Measurements from ENCODE around the gene DNAJC5G.
"Not testable (repeated sequence)": the region's sequence is repeated elsewhere in the genome, so short reads cannot be mapped to it uniquely, and the experiment has no call there.

DNAJC5G gene

DNA sequence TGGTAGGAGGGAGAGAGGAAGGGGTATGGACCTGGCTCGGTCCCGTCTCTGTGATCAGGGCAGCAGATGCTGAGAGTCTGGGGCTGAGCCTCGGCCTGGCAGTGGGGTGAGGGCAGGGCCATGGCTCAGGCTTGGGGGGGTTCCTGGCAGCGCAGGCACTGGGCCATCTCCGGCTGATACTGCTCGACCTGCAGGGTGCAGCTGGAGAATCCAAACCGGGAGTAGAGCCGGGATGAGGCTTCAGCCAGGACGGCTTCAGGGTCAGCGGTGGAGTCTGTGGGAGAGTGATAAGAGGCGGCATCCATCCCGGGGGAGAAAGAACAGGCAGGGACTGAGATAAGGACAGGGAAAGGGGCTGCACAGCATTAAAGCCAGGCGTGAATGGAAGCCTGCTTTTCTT lies 20.0 kb upstream of the DNAJC5G start:
- no peak for DNase-seq

DNA sequence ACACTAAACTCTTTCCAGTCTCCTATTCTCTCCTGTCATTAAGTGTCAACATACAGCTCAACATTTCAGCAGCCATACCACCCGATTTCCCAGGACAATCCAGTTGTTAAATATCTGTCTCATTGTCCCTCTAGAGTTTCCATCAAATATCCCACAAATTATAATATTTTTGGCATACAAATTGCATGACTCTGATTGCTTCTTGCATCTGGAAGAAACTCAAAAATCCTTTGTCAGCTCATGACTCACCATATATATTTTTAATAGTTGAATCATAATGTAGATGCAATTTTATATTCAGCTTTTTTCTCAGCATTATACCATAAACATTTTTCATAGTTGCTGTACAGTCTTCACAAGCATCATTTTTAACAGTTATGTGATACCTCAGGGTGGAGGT lies 19.6 kb upstream of the DNAJC5G start:
- no peak for DNase-seq

DNA sequence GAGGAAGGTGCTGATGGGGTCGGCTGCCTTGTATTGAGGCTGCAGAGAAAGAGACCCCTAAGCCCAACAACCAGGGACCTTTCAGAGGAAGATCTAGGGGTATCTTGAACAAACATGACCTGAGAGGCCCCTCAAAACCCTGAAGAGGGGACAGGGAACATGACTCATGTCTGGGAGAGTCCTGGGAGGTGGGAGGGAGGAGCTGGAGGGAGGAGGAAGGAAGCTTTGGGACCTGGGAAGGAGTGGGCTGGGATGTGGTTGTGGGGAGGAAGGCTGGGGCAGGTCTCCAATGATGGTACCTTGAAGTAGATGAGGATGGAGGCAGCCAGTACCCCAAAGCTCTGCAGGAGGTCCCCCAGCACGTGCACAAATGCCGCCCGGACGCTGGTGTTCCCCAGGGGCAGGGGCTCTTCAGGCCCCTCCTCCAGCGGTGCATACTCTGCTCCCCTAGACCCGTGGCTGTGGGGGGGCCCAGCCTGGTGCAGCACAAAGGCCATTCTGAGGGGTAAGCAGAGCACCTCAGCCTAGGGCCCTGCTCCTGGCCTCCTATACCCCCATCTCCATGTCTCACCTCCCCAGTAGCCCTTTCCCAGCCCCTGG lies 18.3 kb upstream of the DNAJC5G start:
- DNase-seq: no peak

DNA sequence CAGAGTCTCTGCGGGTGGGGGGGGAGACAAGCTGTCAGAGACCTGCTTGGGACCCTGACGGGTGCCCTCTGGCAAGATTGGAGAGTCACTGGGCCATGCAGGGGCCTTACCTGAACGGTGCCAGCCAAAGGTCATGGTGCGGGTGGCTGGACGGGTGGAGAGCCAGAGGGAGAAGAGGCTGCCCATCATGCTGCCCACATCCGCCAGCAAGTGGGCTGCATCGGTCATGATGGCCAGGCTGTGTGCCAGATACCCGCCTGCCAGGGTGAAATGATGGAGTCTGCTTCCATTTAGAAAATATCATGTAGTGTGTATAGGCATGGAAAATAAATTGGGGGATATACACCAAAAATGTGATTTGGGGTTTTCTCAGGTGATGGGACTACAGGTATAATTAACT lies 17.2 kb upstream of the DNAJC5G start:
- no peak for DNase-seq

DNA sequence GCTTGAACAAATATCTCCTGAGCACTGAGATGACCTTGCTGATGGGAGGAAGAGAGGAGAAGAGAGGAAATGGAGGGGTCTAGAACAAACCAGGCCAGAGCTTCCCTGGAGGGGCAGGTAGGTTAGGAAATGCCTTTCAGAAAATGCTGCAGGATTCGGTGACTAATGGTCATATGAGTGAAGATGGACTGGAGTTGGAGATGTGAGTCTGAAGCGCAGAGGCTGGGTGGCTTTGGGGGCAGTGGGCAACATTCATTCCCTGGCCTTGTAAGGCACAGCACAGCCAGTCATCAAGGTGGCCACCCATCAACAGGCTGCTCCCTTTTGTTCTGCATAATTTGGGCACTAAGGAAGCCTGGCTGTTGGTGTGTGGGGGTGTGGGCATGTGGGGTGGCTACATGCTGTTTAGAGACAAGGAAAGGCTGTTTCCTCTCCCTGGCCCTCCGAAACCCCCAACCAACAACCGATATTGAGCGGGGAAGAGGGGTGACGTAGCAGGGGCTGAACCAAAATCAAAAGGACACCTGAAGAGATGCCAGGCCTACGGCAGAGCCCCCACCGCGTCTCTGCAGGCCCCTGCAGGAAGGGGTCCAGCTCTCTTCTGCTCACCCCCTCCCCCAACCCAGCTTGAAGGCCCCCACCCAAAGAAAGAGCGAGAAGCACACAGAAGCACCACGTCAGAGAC lies 13.8 kb upstream of the DNAJC5G start:
- no peak for DNase-seq

DNA sequence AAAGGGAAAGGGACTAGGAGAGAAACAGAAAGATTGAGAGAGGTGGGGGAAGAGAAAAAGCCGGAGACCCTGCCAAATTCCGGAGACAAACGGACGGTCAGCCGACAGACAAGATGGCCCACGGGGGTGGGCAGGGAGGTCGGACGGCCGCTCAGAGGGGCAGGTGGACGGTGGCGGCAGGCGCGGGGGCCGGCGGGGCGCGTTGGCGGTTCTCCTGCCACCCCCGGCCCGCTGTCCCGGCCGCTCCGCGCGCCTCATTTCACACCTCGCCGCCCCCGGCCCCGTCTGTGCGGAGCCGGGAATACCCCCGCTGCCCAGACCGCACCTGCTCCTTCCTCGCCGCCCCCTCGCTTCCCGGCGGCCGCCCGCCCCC lies 13.3 kb upstream of the DNAJC5G start:
- DNase-seq: no peak

DNA sequence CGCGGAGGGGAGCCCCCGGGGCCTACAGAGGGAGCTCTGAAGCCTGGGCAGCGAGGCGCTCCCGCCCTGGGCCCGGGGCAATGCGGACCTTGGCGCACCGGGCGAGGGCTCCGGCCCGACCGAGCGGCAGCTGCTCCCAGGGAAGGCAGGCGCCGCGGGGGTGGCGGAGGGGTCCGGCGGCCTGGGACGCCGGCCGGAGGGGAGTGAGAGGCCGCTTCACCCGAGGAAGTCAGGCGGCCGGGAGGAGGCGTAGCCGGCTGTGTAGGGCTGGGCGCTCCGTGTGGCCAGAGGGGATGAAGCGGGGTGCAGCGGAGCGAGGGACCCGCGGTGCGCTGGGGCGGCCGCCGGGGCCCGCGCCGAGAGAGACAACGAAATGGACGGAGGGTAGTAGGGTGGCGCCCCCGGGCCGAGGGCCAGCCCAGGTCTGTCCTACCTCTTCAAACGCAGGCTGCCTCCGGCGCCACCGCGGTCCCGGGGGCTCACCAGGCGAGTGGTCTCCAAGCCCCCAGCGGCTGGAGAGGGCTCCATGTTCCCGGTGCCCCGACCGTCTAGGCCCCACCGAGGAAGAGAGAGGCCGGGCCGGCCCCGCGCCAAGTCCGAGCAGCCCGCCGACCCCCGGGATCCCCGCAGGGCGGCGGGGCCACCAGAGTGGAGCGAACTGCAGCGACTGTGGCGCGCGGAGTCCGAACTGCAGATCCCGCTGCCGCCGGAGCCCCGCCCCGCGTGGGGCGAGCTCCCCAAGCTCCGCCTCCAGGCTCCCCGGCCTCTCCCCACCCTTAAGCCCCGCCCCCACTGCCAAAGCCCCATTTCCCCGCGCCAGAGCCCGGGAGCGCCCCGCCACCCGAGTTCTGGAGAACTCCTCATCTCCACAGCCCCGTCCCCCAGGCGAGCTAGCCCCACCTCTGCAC lies 12.6 kb upstream of the DNAJC5G start, which contains the start of gene SLC30A3:
TSS of gene SLC30A3 (minus strand) at position 669 of the 908 bp plus-strand sequence. CDS start at position 528, 141 bp downstream.
- DNase-seq: peak; percentile 50

DNA sequence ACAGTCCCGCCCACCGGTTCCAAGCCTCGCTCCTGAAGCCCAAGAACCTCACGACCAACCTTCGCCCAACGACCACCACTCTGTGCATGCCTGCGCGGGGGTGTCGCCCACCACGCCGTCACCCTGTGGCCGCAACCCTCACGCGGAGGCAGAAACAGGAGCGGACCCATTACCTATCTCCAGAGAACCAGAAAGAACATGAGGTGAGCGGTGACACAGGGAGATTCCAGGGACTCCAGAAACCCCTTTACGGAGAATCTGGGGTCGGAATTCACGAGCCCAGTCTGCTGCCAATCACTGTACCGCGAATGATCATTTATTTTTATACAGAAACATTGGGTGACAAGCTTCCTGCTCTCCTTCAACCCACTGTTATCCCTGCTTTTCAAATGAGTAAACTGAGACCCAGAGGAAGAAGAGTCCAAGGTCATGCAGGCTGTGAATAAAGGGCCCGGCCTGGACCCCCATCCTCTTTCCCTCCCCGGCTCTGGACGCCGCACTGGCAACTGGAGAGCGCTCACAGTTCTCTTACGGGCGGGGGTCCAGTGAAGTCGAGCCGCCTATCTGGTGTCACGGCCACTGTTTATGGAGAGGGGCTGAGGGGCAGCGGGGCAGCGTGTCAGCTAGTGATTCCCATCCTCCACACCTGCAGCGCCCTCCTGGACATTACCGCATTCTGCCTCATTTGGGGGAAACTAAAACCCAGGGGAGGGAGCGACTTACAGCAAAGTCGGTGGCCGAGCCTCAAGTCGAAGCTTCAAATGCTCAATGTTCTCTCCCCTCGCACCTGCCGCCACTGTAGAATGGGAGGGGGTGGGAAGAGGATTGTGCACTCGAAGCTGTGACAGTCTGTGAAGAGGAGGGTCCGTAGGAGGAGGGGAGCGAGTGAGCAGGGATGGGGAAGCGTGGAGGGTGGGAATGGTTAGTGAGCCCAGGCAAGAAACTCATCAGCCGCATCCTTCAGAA lies 11.7 kb upstream of the DNAJC5G start:
- DNase-seq: no peak

DNA sequence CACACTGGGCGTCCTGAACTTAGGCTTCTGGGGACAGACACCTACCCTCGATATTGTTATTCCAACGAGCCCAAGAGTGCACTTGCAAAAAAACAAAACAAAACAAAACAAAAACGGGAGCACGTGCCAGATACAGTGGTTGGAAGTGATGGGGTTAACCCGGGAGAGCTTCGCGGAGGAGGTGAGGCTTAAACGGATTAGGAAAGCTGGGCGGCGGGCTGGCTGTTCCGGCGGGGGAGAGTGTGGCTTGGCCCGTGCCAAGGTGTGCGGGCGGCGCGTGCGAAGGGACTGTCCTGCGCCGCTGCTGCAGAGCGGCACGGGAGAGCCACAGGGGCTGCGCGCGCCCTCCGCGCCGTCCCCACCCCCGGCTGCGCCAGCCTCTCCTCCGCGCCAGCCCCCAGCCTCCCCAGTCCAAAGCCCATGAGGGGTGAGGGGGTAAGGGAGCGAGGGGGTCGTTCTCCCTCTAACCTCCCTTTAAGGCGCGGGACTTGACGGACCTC lies 10.9 kb upstream of the DNAJC5G start:
- no peak for DNase-seq

DNA sequence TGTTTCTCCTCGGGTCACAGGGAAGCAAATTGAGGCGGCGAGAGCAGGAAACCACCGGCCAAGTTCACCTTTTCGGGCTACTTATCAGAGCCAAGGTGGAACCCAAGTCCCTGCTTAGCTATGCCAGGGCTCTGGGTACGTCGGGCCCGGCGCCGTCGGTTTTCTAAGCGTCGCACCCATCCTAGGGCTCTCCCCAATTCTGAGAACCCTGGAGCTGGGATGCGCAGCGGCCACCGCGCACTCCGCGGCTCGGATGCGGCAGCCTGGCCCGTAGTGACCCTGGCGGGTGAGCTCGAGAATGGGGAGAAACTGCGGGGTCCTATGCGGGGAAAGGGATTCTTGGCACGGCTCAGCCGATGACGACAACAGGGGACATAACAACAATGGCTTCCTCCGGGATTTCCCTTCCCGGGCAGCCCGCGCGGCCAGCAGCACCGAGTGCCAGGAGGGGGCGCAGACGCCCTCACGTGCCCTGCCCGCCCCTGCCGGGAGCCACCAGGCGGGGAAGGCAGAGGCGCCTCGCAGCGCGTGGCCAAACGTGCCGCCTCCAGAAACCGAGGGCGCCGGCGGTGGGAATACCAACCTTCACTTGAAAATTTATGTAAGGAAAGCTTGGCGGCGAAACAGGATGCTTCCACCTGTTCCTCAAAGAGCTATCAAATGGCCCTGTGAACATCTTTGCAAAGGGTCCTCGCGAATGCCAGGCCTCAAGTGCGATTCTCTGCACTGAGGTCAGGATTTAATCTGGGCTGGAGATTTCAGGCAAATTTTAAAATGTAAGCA lies 10.3 kb upstream of the DNAJC5G start:
- peak; percentile 68 for DNase-seq

DNA sequence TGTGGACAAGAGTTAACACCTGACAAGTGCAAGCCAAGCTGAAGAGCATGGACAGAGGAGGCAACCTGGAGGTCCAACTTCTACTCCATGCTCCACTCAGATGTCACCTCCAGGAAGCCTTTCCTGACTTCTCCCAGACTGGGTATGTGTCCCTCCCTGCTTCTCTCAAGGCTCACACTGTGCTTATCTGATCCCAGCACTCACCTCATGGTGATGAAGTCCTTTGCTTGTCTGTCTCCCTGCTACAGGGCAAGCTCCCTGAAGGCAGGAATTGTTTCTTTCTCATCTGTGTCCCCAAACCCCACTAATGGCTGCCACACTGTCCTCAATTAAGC lies 9.7 kb upstream of the DNAJC5G start:
- no peak for DNase-seq

DNA sequence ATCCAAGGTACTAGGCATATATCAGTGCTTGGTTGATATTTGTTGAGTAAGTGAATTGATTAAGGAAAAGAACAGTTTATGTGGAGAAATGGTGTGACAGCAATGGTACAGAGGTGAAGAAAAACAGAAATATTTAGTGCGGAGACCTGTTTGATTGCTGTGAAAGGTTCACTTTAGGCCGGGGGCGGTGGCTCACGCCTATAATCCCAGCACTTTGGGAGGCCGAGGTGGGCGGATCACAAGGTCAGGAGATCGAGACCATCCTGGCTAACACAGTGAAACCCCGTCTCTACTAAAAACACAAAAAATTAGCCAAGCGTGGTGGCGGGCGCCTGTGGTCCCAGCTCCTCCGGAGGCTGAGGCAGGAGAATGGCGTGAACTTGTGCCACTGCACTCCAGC lies 6.9 kb upstream of the DNAJC5G start:
- DNase-seq: not testable (repeated sequence)

DNA sequence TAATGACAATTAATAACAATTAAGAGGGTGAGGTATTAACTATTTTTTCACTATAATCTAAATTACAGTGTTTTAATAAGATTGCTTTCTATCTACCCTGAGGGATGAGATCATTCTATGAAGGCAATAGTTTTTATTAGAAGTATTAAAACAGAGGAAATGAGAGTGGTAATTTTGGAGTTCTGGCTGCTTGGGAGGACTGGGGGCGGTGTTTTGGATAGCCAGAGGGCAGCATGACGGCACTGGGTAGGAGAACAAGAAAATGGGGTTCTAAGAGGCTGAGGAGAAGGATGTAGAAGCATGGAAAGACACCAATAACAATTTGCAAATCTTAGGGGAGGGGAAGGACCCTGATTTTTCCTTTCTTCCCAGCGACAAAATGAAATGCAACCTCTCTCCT lies 5.1 kb upstream of the DNAJC5G start:
- no peak for DNase-seq

DNA sequence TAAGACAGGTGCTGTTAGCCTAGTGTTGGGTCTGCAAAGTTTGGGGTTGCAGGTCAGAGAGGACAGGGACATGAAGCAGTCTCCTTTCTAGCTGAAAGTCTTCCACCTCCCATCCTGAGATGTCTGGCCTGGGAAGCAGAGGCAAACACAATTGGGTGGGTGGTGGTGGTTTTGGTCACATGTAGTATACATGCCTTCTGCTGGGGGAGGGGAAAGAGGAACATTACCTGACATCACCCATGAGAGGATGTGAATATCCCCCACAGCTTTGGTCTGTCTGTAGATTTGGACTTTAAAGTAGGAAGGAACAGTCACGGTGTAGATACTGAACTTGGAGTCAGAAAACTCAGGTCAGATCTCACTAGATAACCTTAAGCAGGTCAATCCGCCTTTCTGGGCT lies 4.6 kb upstream of the DNAJC5G start:
- DNase-seq: no peak

DNA sequence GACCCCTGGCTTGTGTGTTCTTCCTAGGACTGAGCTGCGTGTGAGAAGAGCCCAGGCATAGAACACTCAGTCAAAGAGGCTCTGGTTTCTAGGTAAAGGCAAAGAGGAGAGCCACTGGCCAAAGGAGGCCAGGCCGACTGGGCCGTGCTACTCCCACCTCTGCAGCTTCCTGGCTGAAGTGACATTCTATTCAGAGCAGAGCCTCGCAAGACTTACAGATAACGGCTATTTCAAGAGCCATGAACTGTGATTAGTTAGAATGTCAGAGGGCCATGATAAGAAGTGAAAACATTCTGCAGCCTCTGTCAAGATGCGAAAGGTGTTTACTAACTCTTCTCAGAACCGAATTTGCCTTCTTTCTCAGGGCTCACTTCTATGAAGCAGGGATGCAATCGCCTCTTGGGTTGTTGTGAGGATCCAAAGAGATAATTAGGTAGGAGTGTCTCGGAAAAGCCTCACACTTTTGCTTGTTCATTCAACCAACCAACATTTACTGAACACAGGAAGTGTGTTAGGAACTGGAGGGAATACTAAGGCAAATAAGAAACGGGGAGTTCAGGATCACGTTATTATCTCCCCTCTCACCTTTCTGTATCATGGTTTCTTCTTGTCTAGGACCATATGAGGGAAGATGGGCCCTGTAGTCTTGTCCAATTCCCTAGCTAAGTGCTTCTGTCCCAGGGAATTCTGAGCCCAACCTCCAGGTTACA lies 3.4 kb upstream of the DNAJC5G start:
- DNase-seq: no peak

DNA sequence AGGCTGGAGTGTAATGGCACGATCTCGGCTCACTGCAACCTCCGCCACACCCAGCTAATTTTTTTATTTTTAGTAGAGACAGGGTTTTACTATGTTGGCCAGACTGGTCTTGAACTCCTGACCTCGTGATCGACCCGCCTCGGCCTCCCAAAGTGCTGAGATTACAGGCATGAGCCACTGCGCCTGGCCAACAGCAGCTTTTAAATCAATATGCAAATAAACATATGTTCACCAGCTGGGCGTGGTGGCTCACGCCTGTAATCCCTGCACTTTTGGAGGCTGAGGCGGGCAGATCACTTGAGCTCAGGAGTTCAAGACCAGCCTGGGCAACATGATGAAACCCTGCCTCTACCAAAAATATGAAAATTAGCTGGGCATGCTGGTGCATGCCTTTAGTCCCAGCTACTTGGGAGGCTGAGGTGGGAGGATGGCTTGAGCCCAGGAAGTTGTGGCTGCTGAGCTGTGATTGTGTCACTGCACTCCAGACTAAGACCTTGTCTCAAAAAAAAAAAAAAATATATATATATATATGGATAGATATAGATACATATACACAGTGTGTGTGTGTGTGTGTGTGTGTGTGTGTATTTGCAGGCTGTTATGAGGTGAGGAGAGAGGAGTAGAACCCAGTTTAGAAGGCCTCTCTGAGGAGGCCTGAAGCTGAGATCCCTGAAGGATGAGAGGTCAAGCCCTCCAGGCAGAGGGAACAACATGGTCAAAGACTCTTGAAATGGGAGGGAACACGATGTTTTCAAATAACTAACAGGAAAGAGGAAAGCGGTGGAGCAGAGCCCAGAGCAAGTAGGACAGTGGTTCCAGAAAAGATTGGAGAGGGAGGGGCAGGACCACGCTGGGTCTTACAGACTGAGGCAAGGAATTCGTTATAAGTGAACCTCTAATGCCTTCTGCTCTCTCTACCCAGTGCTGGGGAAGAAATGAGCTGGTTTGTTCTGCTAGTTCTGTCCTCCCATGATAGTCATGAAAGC lies 2.4 kb upstream of the DNAJC5G start:
- not testable (repeated sequence) for DNase-seq

DNA sequence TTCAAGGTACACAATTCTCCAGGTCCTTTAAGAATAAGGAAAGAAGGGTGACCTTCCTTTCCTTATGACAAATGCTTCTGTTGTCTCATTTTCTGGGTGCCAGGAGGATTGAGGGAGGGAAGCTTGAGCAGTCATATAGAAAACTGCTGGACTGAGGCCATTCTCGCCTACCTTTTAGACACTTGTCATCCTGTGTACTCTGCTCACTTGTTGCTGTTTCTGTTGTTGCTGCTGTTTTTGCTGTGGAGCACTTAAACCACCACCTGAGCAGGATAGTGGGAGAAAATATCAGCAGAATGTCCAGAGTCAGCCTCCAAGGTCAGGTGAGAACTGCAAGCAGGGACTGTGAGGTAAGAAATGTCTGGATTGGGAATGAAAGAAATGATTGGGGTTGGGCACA lies 2.8 kb downstream of the DNAJC5G start:
- DNase-seq: no peak

DNA sequence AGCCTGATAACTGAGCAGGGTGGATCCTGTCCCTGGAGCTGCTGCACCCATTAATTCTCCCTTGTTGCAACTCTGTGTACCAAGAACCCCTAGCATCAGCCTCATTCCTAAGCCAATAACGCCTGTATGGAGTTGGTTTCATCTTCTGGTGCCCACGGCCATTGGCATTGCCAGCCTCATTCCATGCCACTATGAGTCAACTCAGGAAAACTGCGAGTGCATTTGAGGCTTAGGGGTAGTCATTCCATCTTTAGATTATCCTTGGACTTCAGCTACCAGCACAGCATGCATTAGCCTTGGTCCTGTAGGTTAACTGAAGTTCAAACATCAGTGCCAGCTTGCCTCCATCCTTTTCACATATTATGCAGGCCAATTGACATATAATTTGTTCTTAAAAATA lies 5.6 kb downstream of the DNAJC5G start:
- no peak for DNase-seq

DNA sequence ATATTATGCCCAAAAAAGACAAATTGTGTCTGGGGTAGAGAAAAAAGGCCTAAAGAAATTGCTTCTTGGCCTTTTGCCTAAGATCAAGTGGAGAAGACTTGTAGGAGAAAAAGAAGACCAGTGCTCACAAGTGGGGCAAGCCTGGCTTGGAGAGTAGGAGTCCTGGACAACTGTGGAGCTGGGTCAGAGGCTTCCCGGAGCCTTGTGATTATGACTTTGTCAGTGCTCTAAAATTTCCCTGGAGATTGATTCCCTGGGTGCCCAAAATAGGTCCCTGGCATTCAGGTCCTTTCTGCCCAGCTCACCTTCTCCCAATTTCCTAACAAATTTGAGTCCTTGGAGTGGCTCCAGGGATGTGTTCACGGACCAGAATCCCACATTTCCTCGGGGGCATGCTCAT lies 6.2 kb downstream of the DNAJC5G start:
- no peak for DNase-seq

Measured in left hindlimb (tissue), 1 donor.